IPS-NIHi7 (cell line): Measurements from ENCODE around the gene ZNF792.
"Not testable (repeated sequence)": the region's sequence is repeated elsewhere in the genome, so short reads cannot be mapped to it uniquely, and the experiment has no call there.

Experiments used
- DNase-seq: peaks from one replicate; pipeline ENCODE4 v3.0.0; 2012; ENCODE audit warnings: mixed read lengths; ENCODE audit errors: extremely low spot score

Gene ZNF792

DNA sequence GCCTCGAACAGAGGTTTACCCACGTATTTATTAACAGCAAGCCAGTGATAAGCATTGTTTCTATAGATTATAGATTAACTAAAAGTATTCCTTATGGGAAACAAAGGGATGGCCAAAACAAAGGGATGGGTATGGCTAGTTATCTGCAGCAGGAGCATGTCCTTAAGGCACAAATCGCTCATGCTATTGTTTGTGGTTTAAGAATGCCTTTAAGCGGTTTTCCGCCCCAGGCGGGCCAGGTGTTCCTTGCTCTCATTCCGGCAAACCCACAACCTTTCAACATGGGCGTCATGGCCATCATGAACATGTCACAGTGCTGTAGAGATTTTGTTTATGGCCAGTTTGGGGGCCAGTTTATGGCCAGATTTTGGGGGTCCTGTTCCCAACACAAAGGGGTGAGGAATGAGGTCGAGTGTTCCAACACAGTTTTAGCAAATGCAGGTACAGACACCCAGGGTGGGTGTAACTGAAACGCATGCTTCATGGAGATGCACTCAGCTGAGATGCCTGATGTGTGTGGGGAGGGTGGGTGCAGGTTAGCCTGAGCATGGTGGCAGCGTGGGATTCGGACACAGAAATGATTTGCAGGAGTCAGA is 6.3 kb upstream of the ZNF792 start:
- not testable (repeated sequence) for DNase-seq

DNA sequence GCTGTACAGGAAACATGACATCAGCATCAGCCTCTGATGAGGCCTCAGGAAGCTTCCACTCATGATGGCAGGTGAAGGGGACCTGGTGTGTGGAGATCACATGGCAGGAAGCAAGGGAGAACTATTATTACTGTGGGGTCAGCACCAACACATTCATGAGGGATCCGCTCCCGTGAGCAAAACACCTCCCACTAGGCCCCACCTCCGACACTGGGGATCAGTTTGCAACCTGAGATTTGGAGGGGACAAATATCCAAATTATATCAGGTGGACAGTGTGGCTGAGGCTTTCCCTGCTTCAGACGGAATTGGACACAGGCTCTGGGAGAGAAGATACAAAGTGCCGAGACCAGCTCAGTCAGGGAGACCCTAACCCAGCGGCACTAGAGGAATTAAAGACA is 5.7 kb upstream of the ZNF792 start:
- no peak for DNase-seq

DNA sequence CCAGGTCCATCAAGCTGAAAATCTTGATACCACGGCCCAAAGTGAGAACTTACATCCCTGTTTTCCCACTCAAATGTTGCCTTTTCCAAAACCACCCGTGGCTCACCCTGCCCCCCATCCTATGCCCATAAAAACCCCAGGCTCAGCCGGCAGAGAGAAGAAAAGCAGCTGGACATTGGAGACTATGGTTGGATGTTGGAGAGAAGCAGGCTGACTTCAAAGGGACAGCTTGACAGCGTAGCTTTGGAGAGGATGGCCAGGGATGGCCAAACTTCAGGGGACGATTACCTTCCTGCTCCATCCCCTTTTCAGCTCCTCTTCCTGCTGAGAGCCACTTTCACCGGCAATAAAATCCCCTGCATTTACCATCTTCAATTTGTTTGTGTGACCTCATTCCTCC is 3.5 kb upstream of the ZNF792 start:
- DNase-seq: no peak

DNA sequence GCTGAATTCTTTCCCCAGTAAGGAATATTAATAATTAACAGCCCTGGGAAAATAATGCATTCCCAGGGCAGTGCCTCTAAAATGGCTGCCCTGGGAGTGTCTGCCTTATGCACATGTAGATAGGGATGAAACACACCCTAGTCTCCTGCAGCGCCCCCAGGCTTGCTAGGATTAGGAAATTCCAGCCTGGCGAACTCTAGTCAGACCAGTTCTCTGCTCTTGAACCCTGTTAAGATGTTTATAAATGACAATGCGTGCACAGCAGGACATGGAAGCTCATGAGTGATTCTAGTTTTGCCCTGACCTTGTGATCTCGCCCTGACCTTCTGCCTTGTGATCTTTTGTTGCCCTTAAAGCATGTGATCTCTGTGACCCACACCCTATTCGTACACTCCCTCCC is 1.5 kb upstream of the ZNF792 start:
- not testable (repeated sequence) for DNase-seq

DNA sequence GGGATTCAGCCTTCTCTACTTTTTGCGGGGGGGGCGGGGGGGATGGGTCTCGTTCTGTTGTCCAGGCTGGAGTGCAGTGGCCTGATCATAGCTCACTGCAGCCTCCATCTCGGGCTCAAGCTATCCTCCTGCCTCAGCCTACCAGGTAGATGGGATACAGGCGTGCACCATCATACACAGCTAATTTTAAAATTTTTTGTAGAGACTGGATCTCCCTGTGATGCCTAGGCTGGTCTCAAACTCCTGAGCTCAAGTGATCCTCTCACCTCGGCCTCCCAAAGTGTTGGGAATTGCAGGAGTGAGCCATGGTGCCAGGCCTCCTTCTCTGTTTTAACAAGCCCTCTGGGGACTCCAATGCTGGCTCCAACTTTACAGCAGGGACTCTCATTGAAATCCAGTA is 569 bp upstream of the ZNF792 start:
- no peak for DNase-seq

DNA sequence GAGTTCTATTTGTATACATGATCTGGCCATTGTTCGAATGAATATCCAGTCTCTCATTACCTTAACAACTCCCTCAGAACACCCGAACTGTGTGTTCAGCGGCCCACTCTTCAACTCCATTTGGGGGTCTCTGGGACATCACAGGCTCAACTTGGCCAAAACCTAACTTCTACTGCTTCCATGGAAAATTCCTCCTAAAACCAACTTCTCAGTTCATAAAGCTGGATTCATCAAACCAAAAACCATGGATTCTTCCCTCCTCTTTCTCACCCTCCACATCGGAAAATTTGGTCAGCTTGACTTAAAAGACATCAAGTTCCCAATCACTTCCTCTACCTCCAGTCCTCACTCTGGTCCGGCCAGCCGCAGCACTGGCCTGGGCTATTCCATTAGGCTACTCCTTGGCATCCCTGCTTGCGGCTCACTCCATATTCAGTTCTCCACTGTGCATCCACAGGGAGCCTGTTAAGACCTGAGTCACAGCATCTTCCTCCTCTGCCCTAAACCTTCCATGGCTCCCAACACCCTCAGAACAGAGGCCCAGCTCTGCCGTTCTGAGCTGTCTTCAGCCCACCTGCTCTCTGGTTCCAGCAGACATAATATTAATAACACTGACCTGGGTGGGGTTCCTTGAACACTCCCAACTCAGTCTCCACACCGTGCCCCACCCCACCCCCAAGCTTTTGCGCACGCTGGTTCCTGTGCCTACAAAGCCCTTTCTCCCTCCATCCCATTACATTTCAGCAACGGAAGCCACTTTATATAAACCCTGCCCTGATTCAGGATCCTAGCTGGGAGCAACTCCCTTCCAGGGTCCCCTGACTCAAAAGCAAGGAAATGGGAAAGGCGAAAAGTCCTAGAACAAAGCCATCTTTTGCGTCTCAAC is 1.1 kb downstream of the ZNF792 start:
- peak; percentile 38 for DNase-seq

DNA sequence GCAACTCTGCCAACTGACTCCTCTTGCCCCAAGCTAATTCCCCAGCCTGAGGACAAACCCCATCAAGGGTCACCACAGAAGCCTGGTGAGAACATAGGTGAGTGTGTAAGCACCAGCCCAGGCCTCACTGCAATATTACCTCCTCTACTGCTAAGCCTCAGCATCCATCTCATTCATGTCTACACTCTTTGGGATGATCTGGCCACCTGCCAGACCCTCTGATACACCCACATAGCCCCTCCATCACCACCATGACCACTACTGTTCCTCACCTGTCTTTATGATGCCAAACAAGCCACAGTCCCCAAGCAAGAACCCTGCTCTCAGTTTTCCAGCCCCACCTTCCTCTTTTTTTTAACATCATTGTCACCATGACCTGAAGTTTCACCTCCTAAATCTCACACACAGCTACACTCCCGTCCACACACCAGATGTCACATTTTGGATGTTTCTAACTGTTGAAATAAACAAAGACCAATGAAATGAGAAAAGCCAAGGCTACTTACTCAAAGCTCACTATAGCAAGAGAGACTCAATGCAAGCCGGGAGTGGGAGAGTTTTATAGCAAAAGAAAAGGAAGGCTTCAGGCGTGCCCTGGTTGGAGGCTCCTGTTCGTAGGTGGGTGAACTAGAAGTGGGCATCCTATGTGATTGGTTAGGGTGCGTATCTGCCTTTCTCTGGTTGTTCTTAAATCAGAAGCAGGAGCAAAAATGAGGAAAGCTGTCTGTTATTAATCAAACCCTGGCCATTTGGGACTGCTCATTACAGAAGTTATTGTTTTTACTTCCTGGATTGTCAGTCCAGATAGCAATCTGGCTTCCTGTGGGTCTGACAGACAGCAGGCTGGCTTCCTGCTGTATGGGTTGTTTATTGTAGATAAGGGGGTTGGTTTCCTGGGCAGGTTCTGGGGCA is 2.0 kb downstream of the ZNF792 start:
- no peak for DNase-seq

DNA sequence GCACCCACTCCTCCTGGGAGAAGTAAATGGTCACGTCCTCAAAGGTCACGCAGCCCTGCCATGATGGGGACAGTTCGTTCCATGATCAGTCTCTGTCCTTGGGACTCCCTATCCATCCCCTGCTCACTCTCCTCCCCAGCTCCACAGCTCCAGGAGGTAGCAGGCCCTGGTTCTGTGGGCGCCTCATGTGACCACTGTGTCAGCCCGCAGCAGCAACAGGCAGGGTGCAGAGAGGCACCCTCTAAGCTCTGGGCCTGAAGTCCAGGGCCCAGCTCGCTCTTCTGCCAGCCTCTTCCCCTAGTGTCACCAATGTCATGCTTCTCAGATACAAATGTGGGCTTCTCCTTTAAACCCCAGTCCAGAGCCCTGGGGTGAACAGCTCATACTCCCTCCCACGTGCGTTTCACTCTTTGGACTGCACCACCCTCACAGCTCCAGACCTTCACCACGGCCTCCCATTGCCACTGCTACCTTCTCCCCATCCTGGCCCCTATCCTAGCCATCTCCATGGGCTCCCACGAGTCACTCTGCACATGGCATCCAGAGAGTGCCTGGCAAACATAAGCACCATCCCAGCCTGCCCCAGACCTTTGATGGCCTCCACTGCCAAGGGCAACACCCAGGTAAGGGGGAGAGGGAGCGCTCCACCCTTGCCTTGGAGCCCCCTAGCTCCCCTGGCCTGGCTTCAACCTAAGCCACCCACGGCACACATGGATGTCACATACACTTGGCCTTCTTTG is 2.9 kb downstream of the ZNF792 start:
- no peak for DNase-seq

DNA sequence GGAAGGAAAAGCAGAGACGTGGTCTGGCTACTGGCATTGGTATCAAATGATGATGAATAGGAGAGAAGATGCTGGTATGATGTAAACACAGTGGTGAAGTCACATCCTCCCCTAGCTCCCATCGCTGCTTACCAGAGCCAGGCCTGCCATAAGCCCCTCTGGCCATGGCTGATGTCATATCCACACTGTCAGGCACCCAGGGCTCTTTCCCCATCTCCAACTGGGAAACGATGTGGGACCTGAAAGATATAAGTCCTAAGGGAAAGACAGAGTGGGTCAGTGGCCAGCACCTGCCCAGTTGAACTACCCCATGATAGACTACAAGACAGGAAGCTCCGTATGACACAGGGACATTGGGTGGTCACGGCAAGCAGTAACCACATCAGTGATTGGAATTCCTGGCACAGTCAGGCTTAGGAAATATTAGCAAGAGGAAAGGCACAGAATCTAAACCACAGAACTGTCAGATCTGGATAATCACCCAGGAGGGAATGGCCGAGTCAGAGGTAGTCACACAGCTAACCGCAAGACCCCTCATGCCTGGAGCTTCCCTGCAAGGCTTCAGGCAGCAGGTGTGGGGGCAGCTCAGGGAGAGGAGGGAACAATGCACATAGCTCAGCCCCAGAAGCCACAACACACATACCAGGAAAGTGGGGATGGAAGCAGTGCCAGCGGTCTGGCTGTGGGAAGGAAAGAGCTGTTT is 3.8 kb downstream of the ZNF792 start:
- no peak for DNase-seq

DNA sequence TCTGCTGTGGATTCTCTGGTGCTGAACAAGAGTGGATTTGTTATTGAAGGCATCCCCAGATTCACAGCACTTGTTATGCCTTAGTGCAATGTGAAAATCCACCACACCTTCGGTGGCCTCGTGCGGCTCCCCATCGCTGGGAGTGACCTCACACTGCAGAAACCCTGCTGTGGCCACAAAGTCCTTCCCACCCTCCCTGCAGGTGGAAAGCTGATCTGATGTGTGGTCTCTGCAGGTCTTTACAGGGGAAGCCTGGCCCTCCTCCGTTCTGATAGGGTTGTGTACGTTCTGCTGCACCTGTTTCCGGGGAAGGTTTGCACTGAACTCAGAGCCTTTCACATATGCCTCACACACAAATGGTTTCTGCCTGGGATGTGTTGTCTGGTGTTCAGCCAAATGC is 5.0 kb downstream of the ZNF792 start:
- no peak for DNase-seq

DNA sequence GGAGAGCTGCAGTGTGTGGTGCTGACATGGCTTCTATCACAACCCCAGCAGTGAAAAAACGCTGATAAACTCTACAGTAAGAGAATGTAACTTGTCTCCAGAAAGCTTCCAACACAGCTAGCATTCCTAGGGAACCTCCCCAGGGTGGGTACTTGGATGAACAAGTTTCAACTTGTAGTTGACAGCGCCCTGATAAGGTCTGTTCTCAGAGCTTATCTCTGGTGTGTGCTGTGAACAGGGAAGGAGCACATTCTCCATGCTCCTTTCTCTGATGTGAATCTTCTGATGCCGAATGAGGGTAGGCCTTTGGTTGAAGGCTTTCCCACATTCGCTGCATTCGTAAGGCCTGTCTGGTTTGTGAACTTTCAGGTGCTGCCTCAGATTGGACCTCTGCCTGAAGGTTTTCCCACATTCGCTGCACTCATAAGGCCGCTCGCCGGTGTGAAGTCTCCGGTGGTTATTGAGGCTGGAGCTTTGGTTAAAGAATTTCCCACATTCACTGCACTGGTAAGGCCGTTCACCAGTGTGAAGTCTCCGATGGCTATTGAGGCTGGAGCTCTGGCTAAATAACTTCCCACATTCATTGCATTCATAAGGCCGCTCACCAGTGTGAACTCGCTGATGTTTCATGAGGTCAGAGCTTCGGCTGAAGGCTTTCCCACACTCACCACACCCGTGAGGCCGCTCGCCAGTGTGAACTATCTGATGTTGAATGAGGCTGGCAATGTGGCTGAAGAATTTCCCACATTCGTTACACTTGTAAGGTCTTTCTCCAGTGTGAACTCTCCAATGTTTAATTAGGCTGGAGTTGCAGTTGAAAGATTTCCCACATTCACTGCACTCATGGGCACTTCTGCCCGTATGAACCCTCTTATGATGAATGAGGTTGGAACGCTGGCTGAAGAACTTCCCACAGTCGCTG is 5.9 kb downstream of the ZNF792 start:
- DNase-seq: no peak

DNA sequence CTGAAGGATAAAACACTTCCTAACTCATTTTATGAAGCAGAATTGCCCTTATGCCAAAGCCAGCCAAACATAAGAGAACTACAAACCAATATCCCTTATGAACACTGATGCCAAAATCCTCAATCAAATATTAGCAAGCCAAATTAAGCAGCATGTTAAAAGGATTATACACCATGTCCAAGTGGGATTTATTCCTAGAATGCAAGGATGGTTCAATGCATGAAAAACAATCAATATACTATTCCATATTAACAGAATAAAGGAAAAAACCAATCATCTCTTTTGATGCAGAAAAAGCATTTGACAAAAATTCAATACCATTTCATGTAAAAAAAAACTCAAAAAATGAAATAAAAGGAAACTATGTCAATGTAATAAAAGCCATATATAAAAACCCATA is 10.9 kb downstream of the ZNF792 start:
- DNase-seq: no peak

DNA sequence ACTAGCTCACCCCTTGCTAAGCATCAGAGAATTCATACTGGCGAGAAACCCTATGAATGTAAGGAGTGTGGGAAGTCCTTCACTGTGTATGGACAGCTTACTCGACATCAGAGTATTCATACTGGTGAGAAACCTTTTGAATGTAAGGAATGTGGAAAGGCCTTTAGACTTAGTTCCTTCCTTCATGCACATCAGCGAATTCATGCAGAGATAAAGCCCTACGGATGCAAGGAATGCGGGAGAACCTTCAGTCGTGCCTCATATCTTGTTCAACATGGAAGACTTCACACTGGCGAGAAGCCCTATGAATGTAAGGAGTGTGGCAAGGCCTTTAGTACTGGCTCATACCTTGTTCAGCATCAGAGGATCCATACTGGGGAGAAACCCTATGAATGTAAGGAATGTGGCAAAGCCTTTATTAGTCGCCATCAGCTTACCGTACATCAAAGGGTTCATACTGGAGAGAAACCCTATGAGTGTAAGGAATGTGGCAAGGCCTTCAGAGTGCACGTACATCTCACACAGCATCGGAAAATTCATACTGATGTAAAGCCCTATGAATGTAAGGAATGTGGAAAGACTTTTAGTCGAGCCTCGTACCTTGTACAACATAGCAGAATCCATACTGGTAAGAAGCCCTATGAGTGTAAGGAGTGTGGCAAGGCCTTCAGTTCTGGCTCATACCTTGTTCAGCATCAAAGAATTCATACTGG is 20.0 kb downstream of the ZNF792 start:
- no peak for DNase-seq

DNA sequence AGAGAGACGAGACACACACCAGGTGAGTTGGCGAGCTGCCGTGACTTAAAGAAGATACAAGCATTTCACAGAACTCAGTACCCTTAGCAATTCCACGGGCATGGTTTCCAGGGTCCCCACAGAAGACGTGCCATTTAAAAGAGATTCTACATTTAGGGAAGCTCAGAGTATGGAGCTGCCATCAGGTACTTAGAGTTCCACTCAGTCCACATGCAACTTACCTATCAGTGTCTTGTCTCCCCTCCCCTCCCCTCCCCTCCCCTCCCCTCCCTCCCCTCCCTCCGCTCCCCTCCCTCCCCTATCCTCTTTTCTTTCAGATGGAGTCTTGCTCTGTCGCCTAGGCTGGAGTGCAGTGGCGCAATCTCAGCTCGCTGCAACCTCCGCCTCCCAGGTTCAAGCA is 25.1 kb downstream of the ZNF792 start:
- no peak for DNase-seq

DNA sequence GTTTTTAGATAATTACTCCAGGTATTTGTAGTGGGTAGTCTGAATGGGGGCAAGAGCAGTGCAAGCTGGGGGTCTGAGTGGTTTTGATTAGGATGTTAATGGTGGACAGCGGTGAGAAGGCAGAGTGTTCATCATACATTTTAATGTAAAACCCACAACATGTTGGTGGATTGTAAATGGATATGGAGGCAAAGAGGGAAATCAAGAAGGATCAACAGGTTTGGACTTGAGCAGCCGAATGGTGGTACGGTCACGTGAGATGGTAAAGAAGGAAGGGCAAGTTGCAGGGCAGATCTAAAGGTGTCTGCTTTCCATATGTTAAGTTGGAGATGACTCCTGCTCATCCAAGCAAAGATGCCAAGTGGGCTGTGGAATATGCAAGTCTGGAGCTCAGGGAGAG is 27.8 kb downstream of the ZNF792 start:
- no peak for DNase-seq

DNA sequence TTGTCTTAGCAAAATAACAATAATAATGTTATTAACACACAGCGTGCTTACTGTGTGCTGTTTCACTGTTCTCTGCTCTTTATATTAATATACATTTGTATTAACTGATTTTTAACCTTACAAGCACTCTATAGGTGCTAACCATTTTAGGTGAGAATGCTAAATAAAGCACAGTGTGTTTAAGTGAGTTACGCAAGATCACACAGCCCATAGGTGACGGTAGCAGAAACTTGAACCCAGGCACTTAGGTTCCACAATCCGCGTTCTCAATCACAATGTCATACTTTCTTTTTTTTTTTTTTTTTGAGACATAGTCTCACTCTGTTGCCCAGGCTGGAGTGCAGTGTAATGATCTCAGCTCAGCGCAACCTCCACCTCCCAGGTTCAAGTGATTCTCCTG is 31.5 kb downstream of the ZNF792 start:
- no peak for DNase-seq

DNA sequence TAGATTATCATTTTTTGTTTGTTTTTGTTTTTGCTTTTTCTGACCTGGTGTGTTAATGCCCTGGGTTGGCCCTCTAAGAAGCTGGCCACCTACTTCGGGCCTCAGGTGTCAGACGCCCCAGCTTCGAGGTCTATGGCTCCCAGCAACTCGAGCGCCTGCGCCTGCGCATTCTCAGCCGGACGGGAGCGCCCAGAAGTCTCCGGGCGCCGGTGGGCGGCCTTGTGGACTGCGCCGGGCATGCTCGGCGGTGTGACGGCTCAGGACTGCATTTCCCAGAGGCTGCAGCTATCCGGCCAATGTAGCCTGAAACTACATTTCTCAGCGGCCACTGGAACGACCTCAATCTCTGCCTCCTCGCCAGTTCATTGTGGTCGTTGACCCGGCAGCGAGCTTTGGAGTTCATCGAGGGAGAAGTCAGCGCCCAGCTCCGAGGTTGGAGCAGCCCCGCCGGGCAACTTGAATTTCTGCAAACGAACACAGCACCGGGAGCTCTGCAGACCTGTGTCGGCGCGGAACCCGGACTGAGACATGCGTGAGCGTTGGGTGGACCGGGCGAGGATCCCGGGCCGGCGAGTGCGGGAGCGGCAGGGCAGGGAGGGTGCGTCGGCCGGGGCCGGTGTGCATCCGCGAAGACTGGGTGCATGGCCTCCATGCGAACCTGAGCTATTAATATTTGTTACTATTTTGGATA is 37.2 kb downstream of the ZNF792 start, which contains the start of gene ZNF30:
ZNF30 (plus strand) TSS at position 219 of the 691 bp plus-strand sequence. CDS start 3,045 bp downstream, outside the sequence.
- DNase-seq: peak; percentile 100

DNA sequence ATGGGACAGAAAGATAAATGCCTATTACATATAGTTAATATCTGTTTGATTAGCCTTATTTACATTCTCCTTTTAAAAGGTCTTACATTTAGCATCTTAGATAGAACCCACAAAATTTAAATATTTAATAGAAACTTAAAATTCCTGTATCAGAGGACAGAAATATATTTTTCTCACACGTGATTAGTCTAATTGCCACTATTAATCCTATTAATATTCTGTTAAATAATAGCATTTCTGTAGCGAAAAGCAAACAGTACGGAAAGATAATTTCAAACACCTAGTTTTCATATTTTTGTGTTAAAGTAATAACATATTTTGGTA is 37.7 kb downstream of the ZNF792 start:
- no peak for DNase-seq
